Sigmoid colon (tissue), 7 donors: ENCODE data around the gene SPESP1. TPM values are rescaled to one million over a fixed set of nuclear protein-coding genes. Genes with fewer than 3 reads are reported as not detected.
"Not testable (repeated sequence)": the region's sequence is repeated elsewhere in the genome, so short reads cannot be mapped to it uniquely, and the experiment has no call there.

ENCODE experiments used
- DNase-seq: peaks from one replicate; pipeline ENCODE4 v3.0.0-alpha.2; 2019
- H3K27ac ChIP-seq, 4 donors: fragments of 200-600 bp; sonication (generic); one replicate each; pipeline ENCODE4 v1.5.1; 2016 to 2019; ENCODE audit warnings: mild to moderate bottlenecking in 1 of 4
- H3K27me3 ChIP-seq, 3 donors: fragments of 200-600 bp; sonication (generic); one replicate each; pipeline ENCODE4 v1.5.1; 2019; ENCODE audit warnings: mild to moderate bottlenecking in 1 of 3
- H3K36me3 ChIP-seq, 4 donors: fragments of 200-600 bp; sonication (generic); one replicate each; pipeline ENCODE4 v1.5.1; 2016 to 2019
- H3K4me1 ChIP-seq, 4 donors: fragments of 200-600 bp; sonication (generic); one replicate each; pipeline ENCODE4 v1.5.1; 2017 to 2019
- H3K4me3 ChIP-seq, 4 donors: fragments of 200-600 bp; sonication (generic); one replicate each; pipeline ENCODE4 v1.5.1; 2017 to 2019; ENCODE audit warnings: mild to moderate bottlenecking in 2 of 4, moderate library complexity in 1 of 4
- H3K9me3 ChIP-seq, 4 donors: fragments of 200-600 bp in 3 of 4; sonication (generic) in 3 of 4; one replicate each; pipeline versions ENCODE4 v1.5.1 to v1.6.1; 2013 to 2019
- EP300 ChIP-seq, 4 donors: sonication (generic); formaldehyde crosslinking; IDR thresholded peaks; one replicate each; pipeline ENCODE4 v1.6.1; 2017; ENCODE audit warnings: antibody characterized with exemption in 4 of 4
- POLR2A ChIP-seq, 2 donors: fragments of 450-650 bp; IDR thresholded peaks; one replicate each; pipeline ENCODE4 v1.6.1; 2016; ENCODE audit warnings: antibody characterized with exemption in 2 of 2, mild to moderate bottlenecking in 2 of 2, moderate library complexity in 2 of 2
- POLR2AphosphoS5 ChIP-seq, 4 donors: sonication (generic); formaldehyde crosslinking; IDR thresholded peaks; one replicate each; pipeline ENCODE4 v1.6.1; 2017; ENCODE audit warnings: antibody characterized with exemption in 4 of 4
- WGBS, 2 donors: extraction: QIAGEN DNeasy Blood & Tissue Kit; methylation state at CpG; one replicate each; pipeline ENCODE4 v1.1.7; 2013; 5-methylcytosine and 5-hydroxymethylcytosine counted together
- intact Hi-C: fragments of 100-400 bp; cut with DNase I; formaldehyde crosslinking; loops from one replicate; pipeline ENCODE4 v1.15.1; 2023
- polyA plus RNA-seq, 3 donors: library from polyadenylated mRNA; stranded (reverse); fragments of 200-250 nt; gene quantifications; one replicate each; pipeline ENCODE4 v1.2.3, GENCODE V29; 2013
- total RNA-seq, 4 donors: library from RNA; depleted of rRNA; stranded (reverse); fragments of >200 nt; gene quantifications; one replicate each; pipeline ENCODE4 v1.1.0, GENCODE V29; 2016
- TF ChIP-seq, protein P1 (sequence below), 4 experiments: fragments of 450-650 bp in 3 of 4; fragments of 200-600 bp in 1 of 4; IDR thresholded peaks; one replicate each; pipeline ENCODE4 v1.5.1; 2016 to 2019; ENCODE audit warnings: antibody characterized with exemption in 4 of 4, mild to moderate bottlenecking in 3 of 4, moderate library complexity in 2 of 4
- donor health status: healthy with polysubstance abuse.
- donor health status: Bipolar disorder and iron deficiency.
- donor health status: healthy.

The SPESP1 gene
- total and polyA plus RNA-seq, 7 donors = 1.5 to 3.6 (median 2.7) TPM; not detected in 2

DNA sequence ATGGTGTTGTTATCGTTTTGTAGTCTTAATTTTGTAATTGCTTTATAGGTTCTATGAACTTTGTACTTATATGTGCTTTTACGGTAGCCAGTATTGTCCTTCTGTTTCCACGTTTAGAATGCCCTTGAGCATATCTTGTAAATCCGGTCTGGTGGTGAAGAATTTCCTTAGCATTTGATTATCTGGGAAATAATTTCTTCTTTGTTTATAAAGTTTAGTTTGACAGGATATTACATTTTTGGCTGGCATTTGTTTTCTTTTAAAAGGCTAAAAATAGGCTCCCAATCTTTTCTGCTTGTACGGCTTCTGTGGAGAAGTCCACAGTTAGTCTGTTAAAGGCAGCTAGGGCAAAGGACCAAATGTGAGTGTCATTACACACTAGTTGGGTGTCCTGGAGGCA lies 36.7 kb downstream of the SPESP1 start:
- no peak for DNase-seq
- Histone ChIP-seq H3K27me3 (no peaks in the 10 kb centered on the region), H3K4me3 (no peak overlapping the region), H3K36me3 (no peaks in the 10 kb centered on the region), H3K4me1 (no peaks in the 10 kb centered on the region), H3K9me3 (peaks cover 0 to 9% (median 2%) of the 10 kb centered on the region in 4 donors), H3K27ac (no peak overlapping the region)
- no peak for TF ChIP-seq POLR2AphosphoS5 (IDR thresholded peaks at IDR 0.05)
- TF ChIP-seq, protein P1, sequence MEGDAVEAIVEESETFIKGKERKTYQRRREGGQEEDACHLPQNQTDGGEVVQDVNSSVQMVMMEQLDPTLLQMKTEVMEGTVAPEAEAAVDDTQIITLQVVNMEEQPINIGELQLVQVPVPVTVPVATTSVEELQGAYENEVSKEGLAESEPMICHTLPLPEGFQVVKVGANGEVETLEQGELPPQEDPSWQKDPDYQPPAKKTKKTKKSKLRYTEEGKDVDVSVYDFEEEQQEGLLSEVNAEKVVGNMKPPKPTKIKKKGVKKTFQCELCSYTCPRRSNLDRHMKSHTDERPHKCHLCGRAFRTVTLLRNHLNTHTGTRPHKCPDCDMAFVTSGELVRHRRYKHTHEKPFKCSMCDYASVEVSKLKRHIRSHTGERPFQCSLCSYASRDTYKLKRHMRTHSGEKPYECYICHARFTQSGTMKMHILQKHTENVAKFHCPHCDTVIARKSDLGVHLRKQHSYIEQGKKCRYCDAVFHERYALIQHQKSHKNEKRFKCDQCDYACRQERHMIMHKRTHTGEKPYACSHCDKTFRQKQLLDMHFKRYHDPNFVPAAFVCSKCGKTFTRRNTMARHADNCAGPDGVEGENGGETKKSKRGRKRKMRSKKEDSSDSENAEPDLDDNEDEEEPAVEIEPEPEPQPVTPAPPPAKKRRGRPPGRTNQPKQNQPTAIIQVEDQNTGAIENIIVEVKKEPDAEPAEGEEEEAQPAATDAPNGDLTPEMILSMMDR (IDR thresholded peaks at IDR 0.05) = no peak
- TF ChIP-seq POLR2A (IDR thresholded peaks at IDR 0.05) = no peak
- no peak for TF ChIP-seq EP300 (IDR thresholded peaks at IDR 0.05)
- 14 to 65% methylated on average over 5 of the region's 5 CpGs for WGBS, 2 donors
- intact Hi-C loops = no loop called here

DNA sequence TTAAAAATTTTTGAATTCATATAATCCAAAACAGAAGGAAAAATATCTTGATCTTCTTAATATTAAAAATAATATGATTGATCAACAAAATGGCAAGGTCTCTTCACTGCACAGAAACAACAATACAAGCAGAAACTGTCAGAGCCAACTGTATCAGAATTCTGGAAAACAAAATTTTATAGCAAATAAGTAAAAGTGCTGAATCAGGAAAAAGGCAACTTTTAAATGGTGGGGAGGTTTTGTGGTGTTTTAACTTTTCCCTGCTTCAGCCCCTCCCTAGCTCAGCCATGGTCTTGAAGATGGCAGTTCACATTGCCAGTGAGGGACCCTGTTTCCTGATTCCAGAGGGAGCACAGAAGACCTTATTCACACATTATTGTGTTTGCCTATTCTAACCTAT lies 37.6 kb downstream of the SPESP1 start:
- Histone ChIP-seq H3K36me3 (no peaks in the 10 kb centered on the region), H3K27ac (no peak overlapping the region), H3K27me3 (no peaks in the 10 kb centered on the region), H3K9me3 (peaks cover 0 to 9% (median 2%) of the 10 kb centered on the region in 4 donors), H3K4me1 (peaks cover 0 to 9% (median 8%) of the 10 kb centered on the region in 4 donors), H3K4me3 (no peak overlapping the region)
- TF ChIP-seq EP300 (IDR thresholded peaks at IDR 0.05) (no peak), POLR2AphosphoS5 (IDR thresholded peaks at IDR 0.05) (no peak), POLR2A (IDR thresholded peaks at IDR 0.05) (no peak)
- DNase-seq = no peak
- intact Hi-C loops = no loop called here

DNA sequence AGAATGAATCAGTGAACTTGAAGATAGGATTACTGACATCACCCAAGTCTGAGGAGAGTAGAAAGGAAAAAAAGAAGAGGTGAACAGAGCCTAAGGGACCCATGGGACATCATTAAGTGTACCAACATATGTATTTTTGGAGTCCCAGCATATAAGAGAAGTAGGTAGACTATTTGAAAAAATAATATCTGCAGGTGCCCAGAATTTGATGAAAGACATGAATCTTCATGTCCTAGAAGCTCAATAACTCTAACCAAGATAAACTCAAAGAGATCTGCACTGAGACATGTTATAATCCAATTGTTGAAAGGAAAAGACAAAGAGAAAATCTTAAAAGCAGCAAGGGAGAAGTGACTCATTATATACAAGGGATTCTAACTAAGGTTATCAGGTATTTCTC lies 39.0 kb downstream of the SPESP1 start:
- Histone ChIP-seq H3K36me3 (no peaks in the 10 kb centered on the region), H3K4me3 (no peak overlapping the region), H3K4me1 (peaks cover 0 to 11% (median 9%) of the 10 kb centered on the region in 4 donors), H3K27ac (no peak overlapping the region), H3K27me3 (no peaks in the 10 kb centered on the region), H3K9me3 (peaks cover 0 to 9% (median 2%) of the 10 kb centered on the region in 4 donors)
- DNase-seq = no peak
- no peak for TF ChIP-seq POLR2A (IDR thresholded peaks at IDR 0.05)
- no peak for TF ChIP-seq POLR2AphosphoS5 (IDR thresholded peaks at IDR 0.05)
- intact Hi-C loops = no loop called here

DNA sequence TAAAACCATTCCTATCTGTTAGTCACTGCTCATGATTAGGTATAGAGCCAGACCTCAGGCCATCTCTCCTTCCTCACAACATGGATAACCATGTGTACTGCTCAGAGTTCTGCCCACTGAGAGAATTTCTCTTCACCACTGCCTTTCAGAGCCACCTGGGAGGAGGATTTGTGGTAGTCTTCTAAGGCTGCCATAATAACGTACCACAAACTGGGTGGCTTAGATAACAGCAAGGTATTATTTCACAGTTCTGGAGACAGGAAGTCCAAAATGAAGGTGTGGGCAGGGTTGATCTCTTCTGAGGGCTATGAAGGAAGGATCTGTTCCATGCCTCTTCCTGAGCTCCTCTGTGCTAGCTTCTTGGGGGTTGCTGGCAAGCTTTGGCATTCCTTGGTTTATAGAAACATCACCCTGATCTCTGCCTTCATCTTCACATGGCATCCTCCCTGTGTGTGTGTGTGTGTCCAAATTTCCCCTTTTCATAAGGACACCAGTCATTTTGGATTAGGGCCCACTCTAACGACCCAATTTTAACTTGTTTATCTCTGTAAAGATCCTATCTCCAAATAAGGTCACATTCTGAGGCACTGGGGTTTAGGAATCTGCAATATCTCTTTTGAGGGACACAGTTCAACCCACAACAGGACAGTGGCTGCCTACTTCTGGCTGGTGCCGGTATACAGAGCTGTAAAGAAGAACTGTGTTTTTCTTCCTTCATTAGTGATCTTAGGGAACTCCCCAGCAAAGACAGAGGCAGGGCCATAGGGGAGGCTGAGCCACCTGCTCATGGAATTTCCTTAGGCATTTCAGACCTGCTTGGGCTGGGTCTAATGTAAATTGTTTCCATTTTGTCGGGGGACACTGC lies 42.1 kb downstream of the SPESP1 start:
- intact Hi-C loops = no loop called here
- TF ChIP-seq, protein P1 (IDR thresholded peaks at IDR 0.05) = no peak
- TF ChIP-seq POLR2AphosphoS5 (IDR thresholded peaks at IDR 0.05) (no peak), EP300 (IDR thresholded peaks at IDR 0.05) (no peak), POLR2A (IDR thresholded peaks at IDR 0.05) (no peak)
- DNase-seq = no peak
- no peaks in the 10 kb centered on the region for H3K36me3 ChIP-seq
- 41 to 45% methylated on average over 4 of the region's 4 CpGs for WGBS, 2 donors
- peaks cover 0 to 11% (median 9%) of the 10 kb centered on the region in 4 donors for H3K4me1 ChIP-seq
- H3K27me3 ChIP-seq = no peaks in the 10 kb centered on the region
- H3K4me3 ChIP-seq = no peak overlapping the region
- H3K27ac ChIP-seq = peak overlapping the region in 2 of 4 donors; percentile 20 to 30
- H3K9me3 ChIP-seq = peaks cover 0 to 9% (median 2%) of the 10 kb centered on the region in 4 donors

DNA sequence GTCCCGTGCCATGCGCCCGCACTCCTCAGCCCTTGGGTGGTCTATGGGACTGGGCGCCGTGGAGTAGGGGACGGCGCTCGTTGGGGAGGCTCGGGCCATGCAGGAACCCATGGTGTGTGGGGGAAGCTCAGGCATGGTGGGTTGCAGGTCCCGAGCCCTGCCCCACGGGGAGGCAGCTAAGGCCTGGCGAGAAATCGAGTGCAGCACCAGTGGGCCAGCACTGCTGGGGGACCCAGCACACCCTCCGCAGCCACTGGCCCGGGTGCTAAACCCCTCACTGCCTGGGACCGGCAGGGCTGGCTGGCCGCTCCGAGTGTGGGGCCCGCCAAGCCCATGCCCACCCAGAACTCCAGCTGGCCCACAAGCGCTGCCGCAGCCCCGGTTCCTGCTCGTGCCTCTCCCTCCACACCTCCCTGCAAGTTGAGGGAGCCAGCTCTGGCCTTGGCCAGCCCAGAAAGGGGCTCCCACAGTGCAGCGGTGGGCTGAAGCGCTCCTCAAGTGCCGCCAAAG lies 45.4 kb downstream of the SPESP1 start:
- intact Hi-C loops, H3K27me3 ChIP-seq, H3K4me3 ChIP-seq, H3K27ac ChIP-seq, H3K9me3 ChIP-seq, H3K36me3 ChIP-seq, DNase-seq: not testable (repeated sequence)
- 96 to 97% methylated on average over 26 of the region's 26 CpGs for WGBS, 2 donors
- H3K4me1 ChIP-seq = peaks cover 0 to 11% (median 9%) of the 10 kb centered on the region in 4 donors

DNA sequence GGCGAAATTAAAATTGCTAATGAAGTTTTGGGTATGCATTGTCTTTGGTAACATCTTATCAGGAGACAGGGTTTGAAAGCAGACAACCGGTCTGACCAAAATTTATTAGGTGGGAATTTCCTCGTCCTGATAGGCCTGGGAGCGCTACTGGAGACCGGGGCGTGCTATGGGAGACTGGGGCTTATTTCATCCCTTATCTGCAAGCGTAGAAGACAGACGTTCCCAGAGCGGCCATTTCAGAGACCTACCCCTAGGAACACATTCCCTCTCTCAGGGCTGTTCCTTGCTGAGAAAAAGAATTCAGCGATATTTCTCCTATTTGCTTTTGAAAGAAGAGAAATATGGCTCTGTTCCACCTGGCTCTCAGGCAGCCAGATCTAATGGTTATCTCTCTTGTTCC lies 47.1 kb downstream of the SPESP1 start:
- H3K4me3 ChIP-seq, H3K27me3 ChIP-seq, H3K27ac ChIP-seq, H3K9me3 ChIP-seq, H3K36me3 ChIP-seq, intact Hi-C loops, H3K4me1 ChIP-seq, DNase-seq: not testable (repeated sequence)
- WGBS, 2 donors = 92 to 93% methylated on average over 10 of the region's 10 CpGs
